ENCODE data around the gene ENPP6. TPM values are rescaled to one million over a fixed set of nuclear protein-coding genes. Genes with fewer than 3 reads are reported as not detected.

The ENPP6 gene
- total and polyA plus RNA-seq, 2 of the 13 experiments (the other 11 are each of a cell fraction or from before 2014, with no cell fraction given), result not detected

DNA sequence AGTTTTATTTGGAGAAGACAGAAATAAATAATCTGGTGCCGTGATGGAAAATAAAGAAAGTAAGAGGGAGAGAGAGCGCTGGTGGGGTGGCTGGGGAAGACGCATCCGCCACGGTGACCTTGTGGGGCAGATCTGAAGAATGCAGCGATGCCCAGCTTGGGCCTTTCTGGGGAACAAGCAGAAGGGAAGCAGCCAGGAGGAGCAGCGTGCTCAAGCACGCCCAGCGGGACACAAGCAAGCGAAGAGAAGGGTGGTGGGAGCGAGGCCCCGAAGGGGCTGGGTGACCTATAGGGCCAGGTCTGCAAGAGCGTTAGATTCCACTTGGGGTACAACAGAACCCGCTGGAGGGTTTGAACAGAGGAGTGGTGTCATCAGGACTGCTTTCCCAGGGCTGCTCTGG lies 12.4 kb downstream of the ENPP6 start:
- ChIA-PET CTCF (ENCODE audit: low intra/inter-chr PET ratio, low total read pairs) (no interaction called here), POLR2A (no interaction called here)
- Histone ChIP-seq H3K27ac (ENCODE audit: extremely low read length, insufficient read depth, low read length) (no peak overlapping the region), H3K4me2 (ENCODE audit: low read depth, low read length) (no peak overlapping the region), H3K4me1 (ENCODE audit: insufficient read depth, low read length) (no peaks in the 10 kb centered on the region; the same call in 1 of the 2 replicates), H3K9ac (ENCODE audit: insufficient read depth, low read depth, low read length) (no peak overlapping the region), H2AFZ (ENCODE audit: low read length) (no peak overlapping the region), H3K27me3 (ENCODE audit: control insufficient read depth in 1 of 2, insufficient read depth in 2 of 2, low read length in 2 of 2) (peaks cover 3 to 7% of the 10 kb centered on the region in 2 experiments; a peak in 2 of 5 replicates), H3K79me2 (ENCODE audit: insufficient read depth, low read length) (no peaks in the 10 kb centered on the region), H3K9me3 (ENCODE audit: low read length) (no peaks in the 10 kb centered on the region), H3K4me3 (replicated peaks in 1 of 3; ENCODE audit: insufficient read depth in 1 of 3, low read depth in 2 of 3, low read length in 3 of 3) (no peak overlapping the region), H3K36me3 (replicated peaks in 1 of 2; ENCODE audit: control insufficient read depth in 1 of 2, insufficient read depth in 2 of 2, low read length in 2 of 2) (no peaks in the 10 kb centered on the region), H4K20me1 (ENCODE audit: insufficient read depth, low read length) (no peaks in the 10 kb centered on the region)
- DNase-seq (ENCODE audit: low spot score) (no peak), FAIRE-seq (no peak), ATAC-seq (no peak)
- intact Hi-C loops (cut with micrococcal nuclease; ENCODE audit: unreplicated experiment), result no loop called here
- in situ Hi-C loops (cut with HindIII; ENCODE audit: extremely low pct_ligation_motif_present, low pct_unique_long_range_greater_than_20kb), result no loop called here
- no TSS peak for BruUV-seq (replicated peaks)
- 81% methylated on average over 14 of the region's 14 CpGs for WGBS (ENCODE audit: low lambda C conversion rate)
- TF ChIP-seq, protein P1, sequence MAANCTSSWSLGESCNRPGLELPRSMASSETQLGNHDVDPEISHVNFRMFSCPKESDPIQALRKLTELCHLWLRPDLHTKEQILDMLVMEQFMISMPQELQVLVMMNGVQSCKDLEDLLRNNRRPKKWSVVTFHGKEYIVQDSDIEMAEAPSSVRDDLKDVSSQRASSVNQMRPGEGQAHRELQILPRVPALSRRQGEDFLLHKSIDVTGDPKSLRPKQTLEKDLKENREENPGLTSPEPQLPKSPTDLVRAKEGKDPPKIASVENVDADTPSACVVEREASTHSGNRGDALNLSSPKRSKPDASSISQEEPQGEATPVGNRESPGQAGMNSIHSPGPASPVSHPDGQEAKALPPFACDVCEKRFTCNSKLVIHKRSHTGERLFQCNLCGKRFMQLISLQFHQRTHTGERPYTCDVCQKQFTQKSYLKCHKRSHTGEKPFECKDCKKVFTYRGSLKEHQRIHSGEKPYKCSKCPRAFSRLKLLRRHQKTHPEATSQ (CRISPR knock-in tag; IDR thresholded peaks at IDR 0.05; ENCODE audit: borderline replicate concordance), result no peak
- TF ChIP-seq ETV5 (CRISPR knock-in tag; IDR thresholded peaks at IDR 0.05; ENCODE audit: borderline replicate concordance) (no peak), DZIP1 (CRISPR knock-in tag; IDR thresholded peaks at IDR 0.05) (no peak), DPF2 (CRISPR knock-in tag; IDR thresholded peaks at IDR 0.05; ENCODE audit: borderline replicate concordance, low read depth) (no peak), ZFX (CRISPR knock-in tag; IDR thresholded peaks at IDR 0.05; ENCODE audit: low read depth) (no peak), REXO4 (CRISPR knock-in tag; IDR thresholded peaks at IDR 0.05; ENCODE audit: borderline replicate concordance) (no peak), TBX3 (IDR thresholded peaks at IDR 0.05; ENCODE audit: borderline replicate concordance) (no peak), ZNF766 (CRISPR knock-in tag; IDR thresholded peaks at IDR 0.05; ENCODE audit: borderline replicate concordance) (no peak), SNAI1 (CRISPR knock-in tag; IDR thresholded peaks at IDR 0.05; ENCODE audit: borderline replicate concordance) (no peak), ZNF260 (CRISPR knock-in tag; IDR thresholded peaks at IDR 0.05; ENCODE audit: borderline replicate concordance, low read depth) (no peak), ZFP36L2 (CRISPR knock-in tag; IDR thresholded peaks at IDR 0.05) (no peak), NONO (IDR thresholded peaks at IDR 0.05) (no peak), NONO (CRISPR knock-in tag; conservative IDR thresholded peaks at IDR 0.05) (no peak)
- TF ChIP-seq, protein P2, sequence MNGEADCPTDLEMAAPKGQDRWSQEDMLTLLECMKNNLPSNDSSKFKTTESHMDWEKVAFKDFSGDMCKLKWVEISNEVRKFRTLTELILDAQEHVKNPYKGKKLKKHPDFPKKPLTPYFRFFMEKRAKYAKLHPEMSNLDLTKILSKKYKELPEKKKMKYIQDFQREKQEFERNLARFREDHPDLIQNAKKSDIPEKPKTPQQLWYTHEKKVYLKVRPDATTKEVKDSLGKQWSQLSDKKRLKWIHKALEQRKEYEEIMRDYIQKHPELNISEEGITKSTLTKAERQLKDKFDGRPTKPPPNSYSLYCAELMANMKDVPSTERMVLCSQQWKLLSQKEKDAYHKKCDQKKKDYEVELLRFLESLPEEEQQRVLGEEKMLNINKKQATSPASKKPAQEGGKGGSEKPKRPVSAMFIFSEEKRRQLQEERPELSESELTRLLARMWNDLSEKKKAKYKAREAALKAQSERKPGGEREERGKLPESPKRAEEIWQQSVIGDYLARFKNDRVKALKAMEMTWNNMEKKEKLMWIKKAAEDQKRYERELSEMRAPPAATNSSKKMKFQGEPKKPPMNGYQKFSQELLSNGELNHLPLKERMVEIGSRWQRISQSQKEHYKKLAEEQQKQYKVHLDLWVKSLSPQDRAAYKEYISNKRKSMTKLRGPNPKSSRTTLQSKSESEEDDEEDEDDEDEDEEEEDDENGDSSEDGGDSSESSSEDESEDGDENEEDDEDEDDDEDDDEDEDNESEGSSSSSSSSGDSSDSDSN (CRISPR knock-in tag; IDR thresholded peaks at IDR 0.05), result no peak
- TF ChIP-seq, protein P3, sequence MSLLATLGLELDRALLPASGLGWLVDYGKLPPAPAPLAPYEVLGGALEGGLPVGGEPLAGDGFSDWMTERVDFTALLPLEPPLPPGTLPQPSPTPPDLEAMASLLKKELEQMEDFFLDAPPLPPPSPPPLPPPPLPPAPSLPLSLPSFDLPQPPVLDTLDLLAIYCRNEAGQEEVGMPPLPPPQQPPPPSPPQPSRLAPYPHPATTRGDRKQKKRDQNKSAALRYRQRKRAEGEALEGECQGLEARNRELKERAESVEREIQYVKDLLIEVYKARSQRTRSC (CRISPR knock-in tag; IDR thresholded peaks at IDR 0.05; ENCODE audit: low read depth), result no peak
- TF ChIP-seq, protein P4, sequence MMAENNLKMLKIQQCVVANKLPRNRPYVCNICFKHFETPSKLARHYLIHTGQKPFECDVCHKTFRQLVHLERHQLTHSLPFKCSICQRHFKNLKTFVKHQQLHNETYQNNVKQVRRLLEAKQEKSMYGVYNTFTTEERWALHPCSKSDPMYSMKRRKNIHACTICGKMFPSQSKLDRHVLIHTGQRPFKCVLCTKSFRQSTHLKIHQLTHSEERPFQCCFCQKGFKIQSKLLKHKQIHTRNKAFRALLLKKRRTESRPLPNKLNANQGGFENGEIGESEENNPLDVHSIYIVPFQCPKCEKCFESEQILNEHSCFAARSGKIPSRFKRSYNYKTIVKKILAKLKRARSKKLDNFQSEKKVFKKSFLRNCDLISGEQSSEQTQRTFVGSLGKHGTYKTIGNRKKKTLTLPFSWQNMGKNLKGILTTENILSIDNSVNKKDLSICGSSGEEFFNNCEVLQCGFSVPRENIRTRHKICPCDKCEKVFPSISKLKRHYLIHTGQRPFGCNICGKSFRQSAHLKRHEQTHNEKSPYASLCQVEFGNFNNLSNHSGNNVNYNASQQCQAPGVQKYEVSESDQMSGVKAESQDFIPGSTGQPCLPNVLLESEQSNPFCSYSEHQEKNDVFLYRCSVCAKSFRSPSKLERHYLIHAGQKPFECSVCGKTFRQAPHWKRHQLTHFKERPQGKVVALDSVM (CRISPR knock-in tag; IDR thresholded peaks at IDR 0.05), result no peak

Measured in HepG2 (cell line).